Measurements from ENCODE around the gene MOCS1. TPM values are rescaled to one million over a fixed set of nuclear protein-coding genes. Genes with fewer than 3 reads are reported as not detected.

MOCS1 gene
- total RNA-seq, 3 donors from 2014 or later (not counting 1 experiment from before 2014, with no cell fraction given): 0.60 to 1.6 (median 1.5) TPM

DNA sequence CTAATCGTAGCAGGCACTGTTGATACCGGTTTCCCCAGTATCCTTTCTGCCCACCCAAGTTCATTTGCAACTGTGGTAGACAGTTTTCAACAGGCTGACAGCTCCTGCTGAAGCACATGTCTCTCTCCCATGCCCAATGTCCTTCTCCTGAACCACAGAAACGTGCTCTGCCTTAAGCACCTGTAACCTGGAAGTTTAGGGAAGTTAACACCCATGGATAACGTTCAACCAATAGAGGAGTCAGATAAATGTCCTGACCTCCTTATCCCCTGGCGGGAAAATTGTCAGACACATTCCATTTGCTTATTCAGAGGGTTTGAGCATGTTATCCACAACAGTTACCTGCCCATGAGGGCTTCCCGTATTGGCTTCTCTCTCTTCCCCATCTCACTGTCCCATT lies 29.8 kb upstream of the MOCS1 start:
- H3K27me3 ChIP-seq (ENCODE audit: control insufficient read depth, insufficient read depth, low read length): peaks cover 9% of the 10 kb centered on the region
- no peaks in the 10 kb centered on the region for H3K36me3 ChIP-seq (ENCODE audit: control insufficient read depth, insufficient read depth, low read length)
- WGBS (ENCODE audit: insufficient coverage): 58% methylated on average over 6 of the region's 6 CpGs
- no peak overlapping the region for H3K27ac ChIP-seq (ENCODE audit: low read length)
- no peaks in the 10 kb centered on the region for H3K9me3 ChIP-seq (ENCODE audit: control insufficient read depth, insufficient read depth, low read length)
- no peaks in the 10 kb centered on the region for H3K9me3 Mint-ChIP-seq
- TF ChIP-seq, protein P1, sequence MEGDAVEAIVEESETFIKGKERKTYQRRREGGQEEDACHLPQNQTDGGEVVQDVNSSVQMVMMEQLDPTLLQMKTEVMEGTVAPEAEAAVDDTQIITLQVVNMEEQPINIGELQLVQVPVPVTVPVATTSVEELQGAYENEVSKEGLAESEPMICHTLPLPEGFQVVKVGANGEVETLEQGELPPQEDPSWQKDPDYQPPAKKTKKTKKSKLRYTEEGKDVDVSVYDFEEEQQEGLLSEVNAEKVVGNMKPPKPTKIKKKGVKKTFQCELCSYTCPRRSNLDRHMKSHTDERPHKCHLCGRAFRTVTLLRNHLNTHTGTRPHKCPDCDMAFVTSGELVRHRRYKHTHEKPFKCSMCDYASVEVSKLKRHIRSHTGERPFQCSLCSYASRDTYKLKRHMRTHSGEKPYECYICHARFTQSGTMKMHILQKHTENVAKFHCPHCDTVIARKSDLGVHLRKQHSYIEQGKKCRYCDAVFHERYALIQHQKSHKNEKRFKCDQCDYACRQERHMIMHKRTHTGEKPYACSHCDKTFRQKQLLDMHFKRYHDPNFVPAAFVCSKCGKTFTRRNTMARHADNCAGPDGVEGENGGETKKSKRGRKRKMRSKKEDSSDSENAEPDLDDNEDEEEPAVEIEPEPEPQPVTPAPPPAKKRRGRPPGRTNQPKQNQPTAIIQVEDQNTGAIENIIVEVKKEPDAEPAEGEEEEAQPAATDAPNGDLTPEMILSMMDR (IDR thresholded peaks at IDR 0.05): no peak
- DNase-seq: no peak
- intact Hi-C loops (cut with micrococcal nuclease): no loop called here
- no peak for ATAC-seq
- H3K27me3 Mint-ChIP-seq (ENCODE audit: low read depth in 2 of 2): peaks cover 17 to 44% of the 10 kb centered on the region in 2 donors
- no peaks in the 10 kb centered on the region for H3K4me1 ChIP-seq (ENCODE audit: control insufficient read depth, insufficient read depth, low read length)
- H3K27ac Mint-ChIP-seq: no peak overlapping the region
- no peak overlapping the region for H3K4me3 Mint-ChIP-seq
- H3K4me3 ChIP-seq (ENCODE audit: low read length): no peak overlapping the region
- no peaks in the 10 kb centered on the region for H3K36me3 Mint-ChIP-seq
- H3K4me1 Mint-ChIP-seq: no peaks in the 10 kb centered on the region

- TF ChIP-seq, protein P1 (IDR thresholded peaks at IDR 0.05): no peak
- Mint-ChIP-seq H3K36me3 (no peaks in the 10 kb centered on the region), H3K4me3 (no peak overlapping the region), H3K27me3 (ENCODE audit: low read depth in 2 of 2) (peaks cover 17 to 45% of the 10 kb centered on the region in 2 donors), H3K27ac (no peak overlapping the region), H3K9me3 (no peaks in the 10 kb centered on the region), H3K4me1 (no peaks in the 10 kb centered on the region)
- Histone ChIP-seq H3K36me3 (ENCODE audit: control insufficient read depth, insufficient read depth, low read length) (no peaks in the 10 kb centered on the region), H3K4me3 (ENCODE audit: low read length) (no peak overlapping the region), H3K27ac (ENCODE audit: low read length) (no peak overlapping the region), H3K27me3 (ENCODE audit: control insufficient read depth, insufficient read depth, low read length) (peaks cover 9% of the 10 kb centered on the region), H3K9me3 (ENCODE audit: control insufficient read depth, insufficient read depth, low read length) (no peaks in the 10 kb centered on the region), H3K4me1 (ENCODE audit: control insufficient read depth, insufficient read depth, low read length) (no peaks in the 10 kb centered on the region)
- DNase-seq (no peak), ATAC-seq (no peak)
- intact Hi-C loops (cut with micrococcal nuclease): no loop called here
- 81% methylated on average over 4 of the region's 4 CpGs for WGBS (ENCODE audit: insufficient coverage)
Observed at GRCh38 chr6:39962831-39963230, 28.6 kb upstream of the MOCS1 start.

- ATAC-seq (no peak), DNase-seq (no peak)
- Histone ChIP-seq H3K4me1 (ENCODE audit: control insufficient read depth, insufficient read depth, low read length) (no peaks in the 10 kb centered on the region), H3K9me3 (ENCODE audit: control insufficient read depth, insufficient read depth, low read length) (no peaks in the 10 kb centered on the region), H3K4me3 (ENCODE audit: low read length) (no peak overlapping the region), H3K27me3 (ENCODE audit: control insufficient read depth, insufficient read depth, low read length) (peaks cover 9% of the 10 kb centered on the region), H3K36me3 (ENCODE audit: control insufficient read depth, insufficient read depth, low read length) (no peaks in the 10 kb centered on the region), H3K27ac (ENCODE audit: low read length) (no peak overlapping the region)
- Mint-ChIP-seq H3K4me3 (no peak overlapping the region), H3K27me3 (ENCODE audit: low read depth in 2 of 2) (peaks cover 19 to 45% of the 10 kb centered on the region in 2 donors), H3K9me3 (no peaks in the 10 kb centered on the region), H3K36me3 (no peaks in the 10 kb centered on the region), H3K27ac (no peak overlapping the region), H3K4me1 (no peaks in the 10 kb centered on the region)
- intact Hi-C loops (cut with micrococcal nuclease): no loop called here
- WGBS (ENCODE audit: insufficient coverage): 83% methylated on average over 5 of the region's 5 CpGs
- TF ChIP-seq, protein P1 (IDR thresholded peaks at IDR 0.05): no peak
Observed at GRCh38 chr6:39961178-39961577, 26.9 kb upstream of the MOCS1 start.

GRCh38 chr6:39958947-39959346 lies 24.7 kb upstream of the MOCS1 start:
- peaks cover 4% of the 10 kb centered on the region for H3K27me3 ChIP-seq (ENCODE audit: control insufficient read depth, insufficient read depth, low read length)
- H3K36me3 Mint-ChIP-seq: no peaks in the 10 kb centered on the region
- WGBS (ENCODE audit: insufficient coverage): 93% methylated on average over 2 of the region's 2 CpGs
- ATAC-seq: no peak
- intact Hi-C loops (cut with micrococcal nuclease): no loop called here
- no peaks in the 10 kb centered on the region for H3K4me1 Mint-ChIP-seq
- H3K27me3 Mint-ChIP-seq (ENCODE audit: low read depth in 2 of 2): peaks cover 16 to 32% of the 10 kb centered on the region in 2 donors
- no peaks in the 10 kb centered on the region for H3K9me3 Mint-ChIP-seq
- TF ChIP-seq, protein P1 (IDR thresholded peaks at IDR 0.05): no peak
- H3K4me3 Mint-ChIP-seq: no peak overlapping the region
- H3K4me1 ChIP-seq (ENCODE audit: control insufficient read depth, insufficient read depth, low read length): no peaks in the 10 kb centered on the region
- no peaks in the 10 kb centered on the region for H3K36me3 ChIP-seq (ENCODE audit: control insufficient read depth, insufficient read depth, low read length)
- no peak for DNase-seq
- no peak overlapping the region for H3K27ac Mint-ChIP-seq
- H3K9me3 ChIP-seq (ENCODE audit: control insufficient read depth, insufficient read depth, low read length): no peaks in the 10 kb centered on the region
- no peak overlapping the region for H3K27ac ChIP-seq (ENCODE audit: low read length)
- no peak overlapping the region for H3K4me3 ChIP-seq (ENCODE audit: low read length)
